C4-2B (cell line): ENCODE measurements around the gene MFAP3.
A peak's percentile ranks its signal among the peaks of the same experiment; 100 is the strongest.

Source experiments
- H3K27ac ChIP-seq: fragments of 450-650 bp; 2 replicates; pipeline ENCODE4 v1.5.1; 2017
- CTCF ChIP-seq: fragments of 450-650 bp; conservative IDR thresholded peaks from 2 replicates; pipeline ENCODE4 v1.5.1; 2017; ENCODE audit warnings: mild to moderate bottlenecking
- ZFX ChIP-seq: fragments of 450-650 bp; IDR thresholded peaks from 2 replicates; pipeline ENCODE4 v1.6.1; 2017

Gene MFAP3

DNA sequence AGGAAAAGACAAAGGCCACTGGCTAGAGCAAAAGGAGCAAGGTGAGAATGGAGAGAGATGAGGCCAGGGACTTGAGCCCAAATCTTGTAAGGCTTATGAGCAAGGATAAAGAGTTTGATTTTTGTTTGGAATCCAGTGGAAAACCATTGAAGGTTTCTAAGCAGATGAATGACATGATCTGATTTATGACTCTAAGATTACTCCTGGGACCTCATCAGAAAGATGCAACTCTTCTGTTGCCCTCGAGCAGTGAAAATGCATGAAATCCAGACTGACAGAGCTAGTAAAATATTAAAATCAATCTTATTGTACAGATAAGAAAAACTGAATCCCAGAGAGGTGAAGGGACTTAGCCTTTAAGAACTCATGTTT lies 677 bp downstream of the MFAP3 start:
- TF ChIP-seq ZFX (no peak), CTCF (no peak)
- peak overlapping the region; percentile 80 for H3K27ac ChIP-seq

DNA sequence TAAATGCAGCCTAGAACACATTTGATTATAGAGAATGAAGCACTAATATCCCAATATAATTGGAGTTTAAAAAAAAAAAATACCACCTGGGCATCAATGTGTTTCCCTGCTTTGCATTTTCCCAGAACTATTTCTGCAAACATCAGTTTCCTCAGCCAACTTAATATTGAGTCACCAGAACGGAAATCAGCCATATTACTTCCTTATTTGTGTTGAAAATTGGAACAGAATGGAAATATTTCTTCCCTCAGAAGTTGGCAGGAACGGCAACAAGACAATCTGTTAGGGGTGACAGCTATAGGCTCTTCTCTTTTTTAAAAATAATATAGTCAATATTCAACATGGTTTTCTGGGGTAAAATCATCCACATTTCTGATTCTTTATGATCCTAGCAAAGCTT lies 4.0 kb downstream of the MFAP3 start:
- TF ChIP-seq ZFX (no peak), CTCF (no peak)
- H3K27ac ChIP-seq = no peak overlapping the region

DNA sequence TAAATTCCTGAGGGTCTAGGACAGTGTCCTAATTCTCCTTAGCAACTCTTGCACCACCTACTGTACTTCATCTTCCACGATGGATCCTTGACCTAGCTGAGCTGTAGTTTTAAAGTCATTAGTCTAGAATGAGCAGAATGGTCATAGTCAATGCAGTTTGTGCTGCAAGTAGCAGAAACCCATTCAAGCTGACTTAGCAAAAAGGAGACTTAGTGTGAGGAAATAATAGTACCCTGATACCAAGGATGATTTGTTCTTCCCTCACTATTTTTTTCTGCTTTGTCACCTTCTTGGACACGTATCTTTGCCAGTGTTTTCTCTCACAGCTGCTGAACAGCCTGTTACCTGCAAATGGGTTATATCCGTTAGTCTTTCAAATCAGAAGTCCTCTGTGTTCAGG lies 5.3 kb downstream of the MFAP3 start:
- no peak overlapping the region for H3K27ac ChIP-seq

GRCh38 chr5:154044581-154044980 lies 5.8 kb downstream of the MFAP3 start:
- H3K27ac ChIP-seq = no peak overlapping the region
- TF ChIP-seq ZFX (no peak), CTCF (no peak)

More for the DNA sequence above, 5.3 kb downstream of the MFAP3 start:
- TF ChIP-seq CTCF = no peak
- TF ChIP-seq ZFX = no peak

- no peak overlapping the region for H3K27ac ChIP-seq
- TF ChIP-seq CTCF = no peak
- no peak for TF ChIP-seq ZFX
Measured at GRCh38 chr5:154046486-154046885, 7.7 kb downstream of the MFAP3 start.

GRCh38 chr5:154047324-154047723 lies 8.6 kb downstream of the MFAP3 start:
- no peak overlapping the region for H3K27ac ChIP-seq
- TF ChIP-seq CTCF (no peak), ZFX (no peak)

GRCh38 chr5:154049636-154050035 lies 10.9 kb downstream of the MFAP3 start:
- TF ChIP-seq ZFX (no peak), CTCF (no peak)

More at GRCh38 chr5:154049636-154050035, 10.9 kb downstream of the MFAP3 start:
- H3K27ac ChIP-seq = no peak overlapping the region
